NT2/D1 (cell line): ENCODE results near the gene POLR1C.

ENCODE experiments used
- DNase-seq: peaks from one replicate; pipeline ENCODE4 v3.0.0-alpha.2; 2011; ENCODE audit warnings: low read depth, low spot score
- H3K27me3 ChIP-seq: 2 replicates; pipeline ENCODE4 v1.6.0; 2011; ENCODE audit warnings: mild to moderate bottlenecking; ENCODE audit not compliant: insufficient read length, insufficient read depth
- H3K36me3 ChIP-seq: 2 replicates; pipeline ENCODE4 v1.6.1; 2011; ENCODE audit warnings: mild to moderate bottlenecking, low read length, mixed read lengths; ENCODE audit not compliant: insufficient read depth, insufficient read length
- H3K4me1 ChIP-seq: 2 replicates; pipeline ENCODE4 v1.5.1; 2011; ENCODE audit not compliant: insufficient read depth, insufficient read length
- H3K4me3 ChIP-seq: 2 replicates; pipeline ENCODE4 v1.5.1; 2011; ENCODE audit warnings: low read depth; ENCODE audit not compliant: insufficient read length
- H3K9ac ChIP-seq: 2 replicates; pipeline ENCODE4 v1.6.0; 2011; ENCODE audit warnings: low read depth; ENCODE audit not compliant: insufficient read length
- H3K9me3 ChIP-seq: 2 replicates; pipeline ENCODE4 v1.5.1; 2011; ENCODE audit warnings: mild to moderate bottlenecking, low read length; ENCODE audit not compliant: insufficient read depth
- SUZ12 ChIP-seq: IDR thresholded peaks from 2 replicates; pipeline ENCODE4 v1.6.1; 2011; ENCODE audit not compliant: insufficient read length, insufficient read depth; ENCODE audit errors: extremely low read depth
- YY1 ChIP-seq: IDR thresholded peaks from 2 replicates; pipeline ENCODE4 v1.6.1; 2011; ENCODE audit not compliant: insufficient read length, insufficient read depth
- ZNF274 ChIP-seq: IDR thresholded peaks from 2 replicates; pipeline ENCODE4 v1.6.1; 2011; ENCODE audit warnings: mild to moderate bottlenecking, low read depth, low read length

POLR1C gene

GRCh38 chr6:43499028-43499815, 17.7 kb upstream of the POLR1C start:
- H3K4me1 ChIP-seq = peaks cover 10% of the 10 kb centered on the region
- H3K9me3 ChIP-seq = no peaks in the 10 kb centered on the region
- H3K27me3 ChIP-seq = no peaks in the 10 kb centered on the region
- no peak overlapping the region for H3K9ac ChIP-seq
- no peak for TF ChIP-seq SUZ12
- no peak for TF ChIP-seq ZNF274
- no peak for TF ChIP-seq YY1
- no peak for DNase-seq
- H3K4me3 ChIP-seq = no peak overlapping the region
- H3K36me3 ChIP-seq = peaks cover 67% of the 10 kb centered on the region

GRCh38 chr6:43500921-43501320, 16.0 kb upstream of the POLR1C start:
- H3K4me3 ChIP-seq = no peak overlapping the region
- H3K4me1 ChIP-seq = peaks cover 2% of the 10 kb centered on the region
- DNase-seq = no peak
- H3K27me3 ChIP-seq = no peaks in the 10 kb centered on the region
- TF ChIP-seq SUZ12 (no peak), YY1 (no peak), ZNF274 (no peak)
- H3K36me3 ChIP-seq = peaks cover 83% of the 10 kb centered on the region
- H3K9me3 ChIP-seq = no peaks in the 10 kb centered on the region
- no peak overlapping the region for H3K9ac ChIP-seq

GRCh38 chr6:43502666-43503065, 14.2 kb upstream of the POLR1C start:
- TF ChIP-seq YY1 (no peak), SUZ12 (no peak), ZNF274 (no peak)
- peaks cover 83% of the 10 kb centered on the region for H3K36me3 ChIP-seq
- H3K9me3 ChIP-seq = no peaks in the 10 kb centered on the region
- no peak overlapping the region for H3K4me3 ChIP-seq
- no peaks in the 10 kb centered on the region for H3K4me1 ChIP-seq
- H3K9ac ChIP-seq = no peak overlapping the region
- peaks cover 2% of the 10 kb centered on the region for H3K27me3 ChIP-seq
- no peak for DNase-seq

GRCh38 chr6:43503443-43503842, 13.4 kb upstream of the POLR1C start:
- H3K4me3 ChIP-seq = no peak overlapping the region
- peaks cover 10% of the 10 kb centered on the region for H3K27me3 ChIP-seq
- no peak overlapping the region for H3K9ac ChIP-seq
- H3K4me1 ChIP-seq = no peaks in the 10 kb centered on the region
- H3K36me3 ChIP-seq = peaks cover 75% of the 10 kb centered on the region
- TF ChIP-seq YY1 = no peak
- TF ChIP-seq SUZ12 = no peak
- no peak for TF ChIP-seq ZNF274
- no peaks in the 10 kb centered on the region for H3K9me3 ChIP-seq
- DNase-seq = no peak

- Histone ChIP-seq H3K36me3 (peaks cover 59% of the 10 kb centered on the region), H3K9me3 (no peaks in the 10 kb centered on the region), H3K9ac (no peak overlapping the region), H3K4me3 (no peak overlapping the region), H3K4me1 (no peaks in the 10 kb centered on the region), H3K27me3 (peaks cover 22% of the 10 kb centered on the region)
- TF ChIP-seq SUZ12 = no peak
- no peak for DNase-seq
Measured at GRCh38 chr6:43504756-43505593, 11.9 kb upstream of the POLR1C start.

- H3K36me3 ChIP-seq = peaks cover 52% of the 10 kb centered on the region
Measured at GRCh38 chr6:43505718-43506117, 11.2 kb upstream of the POLR1C start.

GRCh38 chr6:43506171-43506570, 10.7 kb upstream of the POLR1C start:
- Histone ChIP-seq H3K4me3 (no peak overlapping the region), H3K9ac (no peak overlapping the region), H3K27me3 (peaks cover 22% of the 10 kb centered on the region), H3K4me1 (peaks cover 4% of the 10 kb centered on the region), H3K9me3 (no peaks in the 10 kb centered on the region), H3K36me3 (peaks cover 52% of the 10 kb centered on the region)
- no peak for DNase-seq
- TF ChIP-seq SUZ12 (no peak), ZNF274 (no peak), YY1 (no peak)

More at GRCh38 chr6:43505718-43506117, 11.2 kb upstream of the POLR1C start:
- Histone ChIP-seq H3K4me1 (peaks cover 4% of the 10 kb centered on the region), H3K9me3 (no peaks in the 10 kb centered on the region), H3K27me3 (peaks cover 22% of the 10 kb centered on the region), H3K4me3 (no peak overlapping the region), H3K9ac (no peak overlapping the region)
- no peak for DNase-seq
- TF ChIP-seq YY1 (no peak), SUZ12 (no peak), ZNF274 (no peak)
